Pancreas (tissue), 10 donors: ENCODE data around the gene ASCC2. TPM values are rescaled to one million over a fixed set of nuclear protein-coding genes. Genes with fewer than 3 reads are reported as not detected.
"Not testable (repeated sequence)": the region's sequence is repeated elsewhere in the genome, so short reads cannot be mapped to it uniquely, and the experiment has no call there.

Source experiments
- ATAC-seq, 4 donors: fragments of 200-7000 bp; cut with Tn5 transposase; one replicate each; pipeline versions ENCODE4 v1.8.0 to v1.9.1; 2020; ENCODE audit warnings: mild to moderate bottlenecking in 4 of 4, moderate library complexity in 4 of 4
- DNase-seq, 6 donors: peaks; one replicate each; pipeline ENCODE4 v3.0.0-alpha.2; 2020
- FAIRE-seq: peaks from 2 replicates; lab custom pipeline; 2012; peaks lifted over from hg19 to GRCh38; lab: Jason Lieb, UNC
- H3K27ac ChIP-seq, 4 donors: fragments of 200-600 bp; sonication (generic); 1 replicate in 3 of 4; 2 replicates in 1 of 4; pipeline versions ENCODE4 v1.5.0 to v1.8.0; 2020
- H3K27me3 ChIP-seq, 4 donors: fragments of 200-600 bp; one replicate each; pipeline ENCODE4 v1.8.0; 2021
- H3K36me3 ChIP-seq, 3 donors: fragments of 200-600 bp; sonication (generic) in 1 of 3; one replicate each; pipeline versions ENCODE4 v1.5.0 to v1.8.0; 2020 to 2021
- H3K4me1 ChIP-seq, 3 donors: fragments of 200-600 bp; one replicate each; pipeline ENCODE4 v1.8.0; 2021
- H3K4me3 ChIP-seq, 4 donors: fragments of 200-600 bp; sonication (generic) in 2 of 4; one replicate each; pipeline versions ENCODE4 v1.5.0 to v1.8.0; 2020 to 2021
- H3K9me3 ChIP-seq, 4 donors: fragments of 200-600 bp; one replicate each; pipeline ENCODE4 v1.8.0; 2021
- CTCF ChIP-seq, 4 donors: fragments of 200-600 bp; sonication (generic) in 3 of 4; IDR thresholded peaks; one replicate each; pipeline versions ENCODE4 v1.5.0 to v1.8.0; 2021; ENCODE audit warnings: antibody characterized with exemption in 4 of 4
- WGBS, 2 donors: extraction: QIAGEN DNeasy Blood & Tissue Kit; methylation state at CpG; one replicate each; pipeline ENCODE4 v1.1.7; 2013; 5-methylcytosine and 5-hydroxymethylcytosine counted together
- intact Hi-C, 3 donors: fragments of 100-400 bp; cut with DNase I; formaldehyde crosslinking; loops; one replicate each; pipeline versions ENCODE4 v1.11.1 to v1.14.2; 2022
- polyA plus RNA-seq, 2 donors: library from polyadenylated mRNA; stranded (reverse); fragments of 200-250 nt; gene quantifications; one replicate each; pipeline ENCODE4 v1.2.3, GENCODE V29; 2013
- total RNA-seq, 6 donors: library from RNA; stranded (reverse); fragmentation: NEBNext Ultra II Directional in 4 of 6; extraction: Animal tissue kit (Norgen Biotek cat#: 25700) in 4 of 6; gene quantifications; one replicate each; pipeline versions ENCODE4 v1.2.1 to v1.2.4, GENCODE V29; 2021 to 2023
- donor health status: healthy with polysubstance abuse.
- donor health status: DM: no; HTN: no; CAD: no; lungs with moderate emphysema.
- donor health status: DM: no; HTN: no; CAD: no.
- donor health status: control.
- donor health status: control.
- donor health status: Bipolar disorder and iron deficiency.
- donor health status: DM: yes; HTN: yes; CAD: no.
- donor health status: DM: no; HTN: no; CAD: no.
- donor health status: DM: no; HTN: no; CAD: no.
- donor health status: DM: yes; HTN: yes; CAD: no.

The ASCC2 gene
- total and polyA plus RNA-seq, 8 donors, result 26.4 to 66.6 (median 31.1) TPM

DNA sequence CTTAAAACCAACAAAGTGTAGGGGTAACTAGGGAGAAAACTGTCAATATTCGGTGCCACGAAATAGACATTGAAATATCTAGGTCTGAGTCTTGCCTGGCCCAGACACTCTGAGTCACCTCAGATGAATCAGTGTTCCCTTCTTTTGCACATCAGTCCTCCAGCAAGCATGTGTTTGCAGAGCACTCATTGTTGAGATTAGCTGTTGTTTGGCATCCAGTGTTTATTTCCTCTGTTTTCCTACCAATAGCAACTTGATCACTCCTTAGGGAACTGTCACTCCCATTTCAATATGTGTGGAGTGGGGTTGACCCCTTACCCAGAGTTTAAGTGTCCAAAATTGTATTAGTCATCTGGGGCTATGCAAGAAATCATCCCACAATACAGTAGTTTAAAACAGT lies 4.7 kb upstream of the ASCC2 start:
- Histone ChIP-seq H3K4me3 (no peak overlapping the region), H3K36me3 (no peaks in the 10 kb centered on the region), H3K9me3 (no peaks in the 10 kb centered on the region), H3K27me3 (no peaks in the 10 kb centered on the region), H3K27ac (no peak overlapping the region), H3K4me1 (peaks cover 0 to 4% (median 0%) of the 10 kb centered on the region in 3 donors)
- ATAC-seq (peak in 1 of 4 donors; percentile 9), FAIRE-seq (no peak), DNase-seq (no peak)
- intact Hi-C loops, result no loop called here
- WGBS, 2 donors, result 38 to 39% methylated on average over 2 of the region's 2 CpGs
- TF ChIP-seq CTCF (IDR thresholded peaks at IDR 0.05), result no peak

GRCh38 chr22:29842172-29842571 lies 4.1 kb upstream of the ASCC2 start:
- Histone ChIP-seq H3K27me3 (no peaks in the 10 kb centered on the region), H3K9me3 (no peaks in the 10 kb centered on the region), H3K36me3 (no peaks in the 10 kb centered on the region), H3K4me1 (peaks cover 0 to 8% (median 0%) of the 10 kb centered on the region in 3 donors), H3K27ac (no peak overlapping the region), H3K4me3 (no peak overlapping the region)
- DNase-seq (no peak), FAIRE-seq (no peak), ATAC-seq (no peak)
- intact Hi-C loops, result no loop called here
- TF ChIP-seq CTCF (IDR thresholded peaks at IDR 0.05), result no peak
- WGBS, 2 donors, result 64 to 68% methylated on average over 2 of the region's 2 CpGs

GRCh38 chr22:29840498-29840897 lies 2.4 kb upstream of the ASCC2 start:
- Histone ChIP-seq H3K9me3 (no peaks in the 10 kb centered on the region), H3K4me3 (no peak overlapping the region), H3K4me1 (peaks cover 0 to 13% (median 5%) of the 10 kb centered on the region in 3 donors), H3K36me3 (no peaks in the 10 kb centered on the region), H3K27ac (no peak overlapping the region), H3K27me3 (no peaks in the 10 kb centered on the region)
- DNase-seq (no peak), ATAC-seq (no peak), FAIRE-seq (no peak)
- no peak for TF ChIP-seq CTCF (IDR thresholded peaks at IDR 0.05)
- intact Hi-C loops, result no loop called here

- no peak for ATAC-seq
- H3K9me3 ChIP-seq, result no peaks in the 10 kb centered on the region
- no peak overlapping the region for H3K4me3 ChIP-seq
- H3K27ac ChIP-seq, result no peak overlapping the region
- no peak for FAIRE-seq
- no peaks in the 10 kb centered on the region for H3K27me3 ChIP-seq
- DNase-seq, result no peak
- intact Hi-C loops, result no loop called here
- peaks cover 0 to 1% (median 0%) of the 10 kb centered on the region in 3 donors for H3K36me3 ChIP-seq
- peaks cover 0 to 13% (median 5%) of the 10 kb centered on the region in 3 donors for H3K4me1 ChIP-seq
- TF ChIP-seq CTCF (IDR thresholded peaks at IDR 0.05), result no peak
- WGBS, 2 donors, result 27 to 45% methylated on average over 1 of the region's 1 CpG
These were observed 965 bp upstream of the ASCC2 start for GRCh38 chr22:29839039-29839438.

GRCh38 chr22:29838599-29838956 lies 504 bp upstream of the ASCC2 start:
- 24 to 28% methylated on average over 5 of the region's 5 CpGs for WGBS, 2 donors
- Histone ChIP-seq H3K27ac (peak overlapping the region; percentile 38 to 86 (median 62)), H3K9me3 (no peaks in the 10 kb centered on the region), H3K36me3 (peaks cover 0 to 4% (median 0%) of the 10 kb centered on the region in 3 donors), H3K4me3 (peak overlapping the region in 3 of 4 donors; percentile 82 to 92 (median 91)), H3K4me1 (peaks cover 0 to 13% (median 5%) of the 10 kb centered on the region in 3 donors), H3K27me3 (no peaks in the 10 kb centered on the region)
- ATAC-seq, result peak in 3 of 4 donors; percentile 4 to 5 (median 4)
- no peak for TF ChIP-seq CTCF (IDR thresholded peaks at IDR 0.05)
- no peak for FAIRE-seq
- no peak for DNase-seq
- intact Hi-C loops, result no loop called here

- peak overlapping the region in 2 of 4 donors; percentile 82 to 92 for H3K4me3 ChIP-seq
- DNase-seq, ATAC-seq, H3K36me3 ChIP-seq, intact Hi-C loops, H3K9me3 ChIP-seq, H3K27ac ChIP-seq, H3K27me3 ChIP-seq, FAIRE-seq: not testable (repeated sequence)
- H3K4me1 ChIP-seq, result peaks cover 0 to 13% (median 5%) of the 10 kb centered on the region in 3 donors
- 86 to 94% methylated on average over 18 of the region's 18 CpGs for whole genome bisulfite sequencing, 2 donors
These were observed 1.2 kb downstream of the ASCC2 start for GRCh38 chr22:29836791-29837370.
